Hepatocyte (in vitro differentiated cells): ENCODE results near the gene HOATZ. TPM values are rescaled to one million over a fixed set of nuclear protein-coding genes. Genes with fewer than 3 reads are reported as not detected.

Source experiments
- DNase-seq: peaks from one replicate; pipeline ENCODE4 v3.0.0-alpha.2; 2016; ENCODE audit warnings: low spot score
- H2AFZ ChIP-seq: fragments of 200-600 bp; sonication (generic); 2 replicates; pipeline ENCODE4 v1.6.0; 2016; ENCODE audit warnings: antibody characterized with exemption, mild to moderate bottlenecking
- H3K27ac ChIP-seq: fragments of 200-600 bp; sonication (generic); 2 replicates; pipeline ENCODE4 v1.5.1; 2016; ENCODE audit warnings: mild to moderate bottlenecking
- H3K27me3 ChIP-seq: fragments of 200-600 bp; sonication (generic); 2 replicates; pipeline ENCODE4 v1.6.1; 2016
- H3K36me3 ChIP-seq: fragments of 200-600 bp; sonication (generic); replicated peaks from 2 replicates; pipeline ENCODE4 v1.5.1; 2016; ENCODE audit warnings: low read depth; ENCODE audit not compliant: insufficient read depth
- H3K4me1 ChIP-seq: fragments of 200-600 bp; sonication (generic); 2 replicates; pipeline ENCODE4 v1.5.1; 2016; ENCODE audit warnings: mild to moderate bottlenecking, moderate library complexity; ENCODE audit not compliant: insufficient read depth
- H3K4me2 ChIP-seq: fragments of 200-600 bp; sonication (generic); 2 replicates; pipeline ENCODE4 v1.6.0; 2016
- H3K4me3 ChIP-seq: fragments of 200-600 bp; sonication (generic); 2 replicates; pipeline ENCODE4 v1.5.1; 2016; ENCODE audit warnings: mild to moderate bottlenecking
- H3K79me2 ChIP-seq: fragments of 200-600 bp; sonication (generic); 2 replicates; pipeline ENCODE4 v1.6.0; 2017; ENCODE audit warnings: mild to moderate bottlenecking
- H3K9me2 ChIP-seq: fragments of 200-600 bp; sonication (generic); replicated peaks from 2 replicates; pipeline ENCODE4 v1.6.0; 2017; ENCODE audit warnings: mild to moderate bottlenecking; ENCODE audit not compliant: insufficient read depth
- H3K9me3 ChIP-seq: fragments of 200-600 bp; sonication (generic); 2 replicates; pipeline ENCODE4 v1.5.1; 2016; ENCODE audit warnings: low read depth, mild to moderate bottlenecking
- H4K20me1 ChIP-seq: fragments of 200-600 bp; sonication (generic); 2 replicates; pipeline ENCODE4 v1.6.0; 2016; ENCODE audit warnings: mild to moderate bottlenecking; ENCODE audit not compliant: insufficient read depth, poor library complexity, severe bottlenecking
- CTCF ChIP-seq: fragments of 200-600 bp; sonication (generic); IDR thresholded peaks from 2 replicates; pipeline ENCODE4 v1.5.1; 2016; ENCODE audit warnings: antibody characterized with exemption, mild to moderate bottlenecking; ENCODE audit not compliant: poor library complexity
- EZH2 ChIP-seq: fragments of 200-600 bp; sonication (generic); IDR thresholded peaks from 2 replicates; pipeline ENCODE4 v1.6.1; 2016; ENCODE audit warnings: antibody characterized with exemption, mild to moderate bottlenecking, borderline replicate concordance
- EZH2phosphoT487 ChIP-seq: fragments of 200-600 bp; sonication (generic); IDR thresholded peaks from one replicate; pipeline ENCODE4 v1.6.1; 2018; ENCODE audit warnings: antibody characterized with exemption, mild to moderate bottlenecking, low read depth, moderate library complexity; ENCODE audit not compliant: unreplicated experiment, severe bottlenecking
- WGBS: methylation state at CpG from one replicate; pipeline ENCODE4 v1.1.6; 2016; ENCODE audit warnings: low lambda C conversion rate; ENCODE audit errors: missing lambda C conversion rate; 5-methylcytosine and 5-hydroxymethylcytosine counted together
- microRNA counts: library from miRNA; unstranded; fragments of <30 nt; microRNA quantifications from one replicate; lab custom pipeline; 2017
- microRNA-seq: library from miRNA; unstranded; fragments of <30 nt; microRNA quantifications from one replicate; pipeline ENCODE4, GENCODE V29; 2017
- polyA plus RNA-seq: library from polyadenylated mRNA; unstranded; fragments of >200 nt; fragmentation: Nextera tagmentation; extraction: Ambion mirVana; gene quantifications from 2 replicates; pipeline ENCODE4 v1.2.1, GENCODE V29; 2016
- small RNA-seq: library from RNA; depleted of rRNA; stranded (forward); fragments of <200 nt; gene quantifications from one replicate; pipeline ENCODE3, GENCODE V24; 2014
- total RNA-seq: library from RNA; depleted of rRNA; stranded (reverse); fragments of >200 nt; gene quantifications from 2 replicates; pipeline ENCODE4 v1.2.3, GENCODE V29; 2014

HOATZ gene
- total and polyA plus RNA-seq, 2 experiments from 2014 or later = not detected

GRCh38 chr11:111586388-111586831 lies 71.8 kb downstream of the HOATZ start:
- H3K4me3 ChIP-seq = no peak overlapping the region
- no peak overlapping the region for H3K27ac ChIP-seq
- H3K36me3 ChIP-seq = no peaks in the 10 kb centered on the region
- no peaks in the 10 kb centered on the region for H3K4me1 ChIP-seq
- DNase-seq = peak; percentile 72
- no peaks in the 10 kb centered on the region for H3K9me3 ChIP-seq
- H2AFZ ChIP-seq = no peak overlapping the region
- TF ChIP-seq CTCF = peak; percentile 54
- TF ChIP-seq EZH2phosphoT487 = no peak
- TF ChIP-seq EZH2 = no peak
- H3K79me2 ChIP-seq = no peaks in the 10 kb centered on the region
- H3K9me2 ChIP-seq = no peaks in the 10 kb centered on the region
- no peaks in the 10 kb centered on the region for H3K27me3 ChIP-seq
- 5% methylated on average over 1 of the region's 1 CpG for WGBS
- H3K4me2 ChIP-seq = no peak overlapping the region
- no peaks in the 10 kb centered on the region for H4K20me1 ChIP-seq

MicroRNA genes within 50 kb of the gene (microRNA counts, 767-probe panel; counts per million panel counts)
- microRNA hsa-miR-34b-3p (lab: Ali Mortazavi, UCI) (not detected), microRNA hsa-miR-34c-3p (lab: Ali Mortazavi, UCI) (not detected), microRNA hsa-miR-34c-5p (lab: Ali Mortazavi, UCI) (not detected)

Small RNAs within 50 kb of the gene (microRNA-seq; reads per million reads assigned to microRNA genes)
- gene MIR34B (6.7 reads per million, percentile 16 among the genes with 10 or more reads in this experiment), gene MIR34C (96.6 reads per million, percentile 61 among the genes with 10 or more reads in this experiment)

Small RNAs within 50 kb of the gene (small RNA-seq; reads per million reads assigned to genes)
- gene MIR34B = 0.31 reads per million, percentile 8 among the genes with 10 or more reads in this experiment
- 6.7 reads per million, percentile 94 among the genes with 10 or more reads in this experiment for gene MIR34C

Other genes with a start within 250 kb of the HOATZ start
- 2.5 and 3.6 TPM in 2 replicates for gene POU2AF3, start 216.2 kb upstream of the HOATZ start, total RNA-seq
- 3.0 and 9.9 TPM in 2 replicates for gene POU2AF3, start 216.2 kb upstream of the HOATZ start, polyA plus RNA-seq
- 0.08 and 0.23 TPM in 2 replicates for gene POU2AF1, start 135.5 kb upstream of the HOATZ start, total RNA-seq
- 0.06 TPM in 1 of 2 replicates, not detected in the other for gene POU2AF1, start 135.5 kb upstream of the HOATZ start, polyA plus RNA-seq
- not detected in 2 replicates for gene BTG4, start 2.4 kb upstream of the HOATZ start, total RNA-seq
- gene BTG4, start 2.4 kb upstream of the HOATZ start, polyA plus RNA-seq = not detected in 2 replicates
- 7.6 and 12.6 TPM in 2 replicates for gene LAYN, start 25.9 kb downstream of the HOATZ start, total RNA-seq
- gene LAYN, start 25.9 kb downstream of the HOATZ start, polyA plus RNA-seq = 7.5 and 7.7 TPM in 2 replicates
- gene SIK2, start 87.7 kb downstream of the HOATZ start, total RNA-seq = 20.5 and 22.2 TPM in 2 replicates
- 3.1 and 3.2 TPM in 2 replicates for gene SIK2, start 87.7 kb downstream of the HOATZ start, polyA plus RNA-seq